Measurements from ENCODE around the gene DSTYK.

GRCh38 chr1:205109269-205109668 is 102.2 kb downstream of the DSTYK start:
- TF ChIP-seq, protein P1, sequence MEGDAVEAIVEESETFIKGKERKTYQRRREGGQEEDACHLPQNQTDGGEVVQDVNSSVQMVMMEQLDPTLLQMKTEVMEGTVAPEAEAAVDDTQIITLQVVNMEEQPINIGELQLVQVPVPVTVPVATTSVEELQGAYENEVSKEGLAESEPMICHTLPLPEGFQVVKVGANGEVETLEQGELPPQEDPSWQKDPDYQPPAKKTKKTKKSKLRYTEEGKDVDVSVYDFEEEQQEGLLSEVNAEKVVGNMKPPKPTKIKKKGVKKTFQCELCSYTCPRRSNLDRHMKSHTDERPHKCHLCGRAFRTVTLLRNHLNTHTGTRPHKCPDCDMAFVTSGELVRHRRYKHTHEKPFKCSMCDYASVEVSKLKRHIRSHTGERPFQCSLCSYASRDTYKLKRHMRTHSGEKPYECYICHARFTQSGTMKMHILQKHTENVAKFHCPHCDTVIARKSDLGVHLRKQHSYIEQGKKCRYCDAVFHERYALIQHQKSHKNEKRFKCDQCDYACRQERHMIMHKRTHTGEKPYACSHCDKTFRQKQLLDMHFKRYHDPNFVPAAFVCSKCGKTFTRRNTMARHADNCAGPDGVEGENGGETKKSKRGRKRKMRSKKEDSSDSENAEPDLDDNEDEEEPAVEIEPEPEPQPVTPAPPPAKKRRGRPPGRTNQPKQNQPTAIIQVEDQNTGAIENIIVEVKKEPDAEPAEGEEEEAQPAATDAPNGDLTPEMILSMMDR (conservative IDR thresholded peaks at IDR 0.05; ENCODE audit: low read depth in 2 of 2), result no peak
- TF ChIP-seq POLR2AphosphoS5 (IDR thresholded peaks at IDR 0.05; ENCODE audit: low read depth) (no peak), EZH2phosphoT487 (IDR thresholded peaks at IDR 0.05; ENCODE audit: unreplicated experiment) (no peak), EZH2 (IDR thresholded peaks at IDR 0.05; ENCODE audit: low read depth, unreplicated experiment) (no peak), REST (IDR thresholded peaks at IDR 0.05; ENCODE audit: unreplicated experiment) (no peak)
- TF ChIP-seq, protein P2, sequence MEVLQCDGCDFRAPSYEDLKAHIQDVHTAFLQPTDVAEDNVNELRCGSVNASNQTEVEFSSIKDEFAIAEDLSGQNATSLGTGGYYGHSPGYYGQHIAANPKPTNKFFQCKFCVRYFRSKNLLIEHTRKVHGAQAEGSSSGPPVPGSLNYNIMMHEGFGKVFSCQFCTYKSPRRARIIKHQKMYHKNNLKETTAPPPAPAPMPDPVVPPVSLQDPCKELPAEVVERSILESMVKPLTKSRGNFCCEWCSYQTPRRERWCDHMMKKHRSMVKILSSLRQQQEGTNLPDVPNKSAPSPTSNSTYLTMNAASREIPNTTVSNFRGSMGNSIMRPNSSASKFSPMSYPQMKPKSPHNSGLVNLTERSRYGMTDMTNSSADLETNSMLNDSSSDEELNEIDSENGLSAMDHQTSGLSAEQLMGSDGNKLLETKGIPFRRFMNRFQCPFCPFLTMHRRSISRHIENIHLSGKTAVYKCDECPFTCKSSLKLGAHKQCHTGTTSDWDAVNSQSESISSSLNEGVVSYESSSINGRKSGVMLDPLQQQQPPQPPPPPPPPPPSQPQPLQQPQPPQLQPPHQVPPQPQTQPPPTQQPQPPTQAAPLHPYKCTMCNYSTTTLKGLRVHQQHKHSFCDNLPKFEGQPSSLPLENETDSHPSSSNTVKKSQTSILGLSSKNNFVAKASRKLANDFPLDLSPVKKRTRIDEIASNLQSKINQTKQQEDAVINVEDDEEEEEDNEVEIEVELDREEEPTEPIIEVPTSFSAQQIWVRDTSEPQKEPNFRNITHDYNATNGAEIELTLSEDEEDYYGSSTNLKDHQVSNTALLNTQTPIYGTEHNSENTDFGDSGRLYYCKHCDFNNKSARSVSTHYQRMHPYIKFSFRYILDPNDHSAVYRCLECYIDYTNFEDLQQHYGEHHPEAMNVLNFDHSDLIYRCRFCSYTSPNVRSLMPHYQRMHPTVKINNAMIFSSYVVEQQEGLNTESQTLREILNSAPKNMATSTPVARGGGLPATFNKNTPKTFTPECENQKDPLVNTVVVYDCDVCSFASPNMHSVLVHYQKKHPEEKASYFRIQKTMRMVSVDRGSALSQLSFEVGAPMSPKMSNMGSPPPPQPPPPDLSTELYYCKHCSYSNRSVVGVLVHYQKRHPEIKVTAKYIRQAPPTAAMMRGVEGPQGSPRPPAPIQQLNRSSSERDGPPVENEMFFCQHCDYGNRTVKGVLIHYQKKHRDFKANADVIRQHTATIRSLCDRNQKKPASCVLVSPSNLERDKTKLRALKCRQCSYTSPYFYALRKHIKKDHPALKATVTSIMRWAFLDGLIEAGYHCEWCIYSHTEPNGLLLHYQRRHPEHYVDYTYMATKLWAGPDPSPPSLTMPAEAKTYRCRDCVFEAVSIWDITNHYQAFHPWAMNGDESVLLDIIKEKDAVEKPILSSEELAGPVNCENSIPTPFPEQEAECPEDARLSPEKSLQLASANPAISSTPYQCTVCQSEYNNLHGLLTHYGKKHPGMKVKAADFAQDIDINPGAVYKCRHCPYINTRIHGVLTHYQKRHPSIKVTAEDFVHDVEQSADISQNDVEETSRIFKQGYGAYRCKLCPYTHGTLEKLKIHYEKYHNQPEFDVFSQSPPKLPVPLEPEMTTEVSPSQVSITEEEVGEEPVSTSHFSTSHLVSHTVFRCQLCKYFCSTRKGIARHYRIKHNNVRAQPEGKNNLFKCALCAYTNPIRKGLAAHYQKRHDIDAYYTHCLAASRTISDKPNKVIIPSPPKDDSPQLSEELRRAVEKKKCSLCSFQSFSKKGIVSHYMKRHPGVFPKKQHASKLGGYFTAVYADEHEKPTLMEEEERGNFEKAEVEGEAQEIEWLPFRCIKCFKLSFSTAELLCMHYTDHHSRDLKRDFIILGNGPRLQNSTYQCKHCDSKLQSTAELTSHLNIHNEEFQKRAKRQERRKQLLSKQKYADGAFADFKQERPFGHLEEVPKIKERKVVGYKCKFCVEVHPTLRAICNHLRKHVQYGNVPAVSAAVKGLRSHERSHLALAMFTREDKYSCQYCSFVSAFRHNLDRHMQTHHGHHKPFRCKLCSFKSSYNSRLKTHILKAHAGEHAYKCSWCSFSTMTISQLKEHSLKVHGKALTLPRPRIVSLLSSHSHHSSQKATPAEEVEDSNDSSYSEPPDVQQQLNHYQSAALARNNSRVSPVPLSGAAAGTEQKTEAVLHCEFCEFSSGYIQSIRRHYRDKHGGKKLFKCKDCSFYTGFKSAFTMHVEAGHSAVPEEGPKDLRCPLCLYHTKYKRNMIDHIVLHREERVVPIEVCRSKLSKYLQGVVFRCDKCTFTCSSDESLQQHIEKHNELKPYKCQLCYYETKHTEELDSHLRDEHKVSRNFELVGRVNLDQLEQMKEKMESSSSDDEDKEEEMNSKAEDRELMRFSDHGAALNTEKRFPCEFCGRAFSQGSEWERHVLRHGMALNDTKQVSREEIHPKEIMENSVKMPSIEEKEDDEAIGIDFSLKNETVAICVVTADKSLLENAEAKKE (CRISPR knock-in tag; IDR thresholded peaks at IDR 0.05), result no peak

Data from GM23338 (cell line).